OCI-LY7 (cell line): ENCODE data around the gene PYGL. TPM values are rescaled to one million over a fixed set of nuclear protein-coding genes. Genes with fewer than 3 reads are reported as not detected.

ENCODE experiments used
- BruUV-seq: library from RNA; stranded (reverse); fragments of 400-500 nt; replicated peaks from 2 replicates; lab custom pipeline; 2021; lab: Mats Ljungman, UMichigan
- CTCF ChIA-PET: fragments of 300-600 bp; sonication (Branson Sonifier 250); formaldehyde crosslinking; loops from one replicate; lab custom pipeline; 2022; ENCODE audit warnings: antibody characterized with exemption; ENCODE audit not compliant: unreplicated experiment; lab: Charles Lee
- POLR2A ChIA-PET: fragments of 300-600 bp; sonication (Branson Sonifier 250); formaldehyde crosslinking; loops from one replicate; lab custom pipeline; 2022; ENCODE audit warnings: antibody characterized with exemption; lab: Charles Lee
- DNase-seq: peaks from one replicate; pipeline ENCODE4 v3.0.0-alpha.2; 2015; ENCODE audit warnings: low spot score
- H2AFZ ChIP-seq: fragments of 200-600 bp; sonication (generic), shearing (Covaris generic); 2 replicates; pipeline ENCODE4 v1.6.1; 2014; ENCODE audit warnings: mild to moderate bottlenecking, antibody characterized with exemption, low read length, moderate library complexity
- H3K27ac ChIP-seq: fragments of 200-600 bp; sonication (generic); 2 replicates; pipeline ENCODE4 v1.5.1; 2014; ENCODE audit warnings: mixed run types, low read depth, mild to moderate bottlenecking, moderate library complexity, low read length, inconsistent platforms; ENCODE audit not compliant: poor library complexity, severe bottlenecking
- H3K36me3 ChIP-seq: fragments of 200-600 bp; sonication (generic); 2 replicates; pipeline ENCODE4 v1.6.1; 2014; ENCODE audit warnings: mild to moderate bottlenecking, antibody characterized with exemption, low read length, moderate library complexity, mixed read lengths; ENCODE audit not compliant: insufficient read depth
- H3K4me1 ChIP-seq: fragments of 200-600 bp; sonication (generic); 2 replicates; pipeline ENCODE4 v1.5.1; 2014; ENCODE audit warnings: mild to moderate bottlenecking, low read length; ENCODE audit not compliant: insufficient read depth, poor library complexity, severe bottlenecking
- H3K4me2 ChIP-seq: fragments of 200-600 bp; sonication (generic); 2 replicates; pipeline ENCODE4 v1.6.1; 2014; ENCODE audit warnings: mild to moderate bottlenecking, low read length
- H3K4me3 ChIP-seq: fragments of 200-600 bp; sonication (generic); 2 replicates; pipeline ENCODE4 v1.5.1; 2014; ENCODE audit warnings: mild to moderate bottlenecking, low read depth, low read length; ENCODE audit not compliant: poor library complexity, severe bottlenecking
- H3K79me2 ChIP-seq: fragments of 200-600 bp; sonication (generic); 2 replicates; pipeline ENCODE4 v1.6.1; 2016; ENCODE audit warnings: low read depth, mild to moderate bottlenecking, low read length, moderate library complexity, mixed read lengths; ENCODE audit not compliant: insufficient read depth
- H3K9me2 ChIP-seq: fragments of 200-600 bp; sonication (generic); 2 replicates; pipeline ENCODE4 v1.6.1; 2016; ENCODE audit warnings: mild to moderate bottlenecking, low read length, mixed read lengths; ENCODE audit not compliant: insufficient read depth
- H3K9me3 ChIP-seq: fragments of 200-600 bp; sonication (generic); 2 replicates; pipeline ENCODE4 v1.6.1; 2014; ENCODE audit warnings: mild to moderate bottlenecking, mixed run types, low read length, mixed read lengths
- H4K20me1 ChIP-seq: fragments of 200-600 bp; sonication (generic); 2 replicates; pipeline ENCODE4 v1.6.1; 2014; ENCODE audit warnings: mild to moderate bottlenecking, antibody characterized with exemption, low read length, moderate library complexity, mixed read lengths; ENCODE audit not compliant: insufficient read depth
- EZH2phosphoT487 ChIP-seq: fragments of 200-600 bp; sonication (generic); IDR thresholded peaks from 2 replicates; pipeline ENCODE4 v1.6.1; 2018; ENCODE audit warnings: low read depth, borderline replicate concordance, mild to moderate bottlenecking, mixed run types, antibody characterized with exemption, low read length, moderate library complexity, mixed read lengths
- intact Hi-C: fragments of 100-400 bp; cut with micrococcal nuclease; formaldehyde crosslinking; loops from one replicate; pipeline ENCODE4 v1.10.0; 2022; ENCODE audit not compliant: unreplicated experiment
- total RNA-seq, 2 experiments: library from RNA; depleted of rRNA in 1 of 2; stranded (reverse); fragments of >200 nt in 1 of 2; shearing (Covaris generic) in 1 of 2; gene quantifications; 2 replicates each; pipeline ENCODE4 v1.2.3, GENCODE V29; 2014 to 2022
- TF ChIP-seq, protein P1 (sequence below): fragments of 200-600 bp; sonication (generic); conservative IDR thresholded peaks from 2 replicates; pipeline ENCODE4 v1.5.1; 2014; ENCODE audit warnings: mild to moderate bottlenecking, antibody characterized with exemption, low read length, moderate library complexity, mixed read lengths

PYGL gene
- total RNA-seq, 2 experiments from 2014 or later: 2.8 to 3.3 TPM

GRCh38 chr14:50977863-50978528 lies 33.7 kb upstream of the PYGL start:
- Histone ChIP-seq H3K4me1 (peaks cover 16% of the 10 kb centered on the region), H3K4me3 (no peak overlapping the region), H2AFZ (no peak overlapping the region), H3K9me2 (no peaks in the 10 kb centered on the region), H3K79me2 (no peaks in the 10 kb centered on the region), H3K36me3 (no peaks in the 10 kb centered on the region), H4K20me1 (no peaks in the 10 kb centered on the region), H3K27ac (no peak overlapping the region), H3K9me3 (no peaks in the 10 kb centered on the region), H3K4me2 (peak overlapping the region; percentile 38)
- intact Hi-C loops: no loop called here
- no TSS peak for BruUV-seq
- POLR2A ChIA-PET: interaction anchor here (0.9 to 1.6 kb wide), 5 partner anchors 10 to 61 kb away, joined by 3 to 5 read pairs (median 3); no protein-coding TSS in a partner anchor
- DNase-seq: peak; percentile 59
- no peak for TF ChIP-seq EZH2phosphoT487
- TF ChIP-seq, protein P1, sequence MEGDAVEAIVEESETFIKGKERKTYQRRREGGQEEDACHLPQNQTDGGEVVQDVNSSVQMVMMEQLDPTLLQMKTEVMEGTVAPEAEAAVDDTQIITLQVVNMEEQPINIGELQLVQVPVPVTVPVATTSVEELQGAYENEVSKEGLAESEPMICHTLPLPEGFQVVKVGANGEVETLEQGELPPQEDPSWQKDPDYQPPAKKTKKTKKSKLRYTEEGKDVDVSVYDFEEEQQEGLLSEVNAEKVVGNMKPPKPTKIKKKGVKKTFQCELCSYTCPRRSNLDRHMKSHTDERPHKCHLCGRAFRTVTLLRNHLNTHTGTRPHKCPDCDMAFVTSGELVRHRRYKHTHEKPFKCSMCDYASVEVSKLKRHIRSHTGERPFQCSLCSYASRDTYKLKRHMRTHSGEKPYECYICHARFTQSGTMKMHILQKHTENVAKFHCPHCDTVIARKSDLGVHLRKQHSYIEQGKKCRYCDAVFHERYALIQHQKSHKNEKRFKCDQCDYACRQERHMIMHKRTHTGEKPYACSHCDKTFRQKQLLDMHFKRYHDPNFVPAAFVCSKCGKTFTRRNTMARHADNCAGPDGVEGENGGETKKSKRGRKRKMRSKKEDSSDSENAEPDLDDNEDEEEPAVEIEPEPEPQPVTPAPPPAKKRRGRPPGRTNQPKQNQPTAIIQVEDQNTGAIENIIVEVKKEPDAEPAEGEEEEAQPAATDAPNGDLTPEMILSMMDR: no peak
- CTCF ChIA-PET: no interaction called here

DNA sequence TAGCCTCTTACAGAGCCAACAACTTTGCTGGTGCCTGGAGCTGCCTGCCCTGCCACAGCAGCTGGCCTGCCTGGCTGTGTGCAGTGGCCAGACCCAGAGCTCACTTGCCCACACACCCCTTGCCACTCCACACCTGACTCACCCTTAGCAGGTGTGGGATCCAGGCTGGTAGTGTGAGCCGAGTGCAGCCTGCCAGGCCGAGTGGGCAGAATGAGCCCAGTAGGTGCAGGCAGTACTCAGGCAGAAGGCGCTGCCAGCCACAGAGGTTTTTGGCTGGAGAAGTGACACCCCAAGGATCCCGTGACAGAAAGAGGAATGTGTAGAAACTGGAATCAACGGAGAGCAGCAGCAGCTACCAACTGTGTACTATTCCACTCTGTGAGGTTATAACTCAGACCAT lies 29.8 kb upstream of the PYGL start:
- no peak for DNase-seq
- no TSS peak for BruUV-seq
- H3K9me2 ChIP-seq: no peaks in the 10 kb centered on the region
- H3K79me2 ChIP-seq: no peaks in the 10 kb centered on the region
- CTCF ChIA-PET: no interaction called here
- no peaks in the 10 kb centered on the region for H3K36me3 ChIP-seq
- intact Hi-C loops: no loop called here
- POLR2A ChIA-PET: interaction anchor here (0.7 to 1.2 kb wide), 3 partner anchors 10 to 203 kb away, joined by 3 read pairs; no protein-coding TSS in a partner anchor
- no peak overlapping the region for H3K4me3 ChIP-seq
- TF ChIP-seq, protein P1: no peak
- TF ChIP-seq EZH2phosphoT487: no peak
- H3K4me2 ChIP-seq: no peak overlapping the region
- peaks cover 13% of the 10 kb centered on the region for H3K4me1 ChIP-seq
- no peaks in the 10 kb centered on the region for H4K20me1 ChIP-seq
- no peak overlapping the region for H3K27ac ChIP-seq
- H3K9me3 ChIP-seq: no peaks in the 10 kb centered on the region
- H2AFZ ChIP-seq: no peak overlapping the region

DNA sequence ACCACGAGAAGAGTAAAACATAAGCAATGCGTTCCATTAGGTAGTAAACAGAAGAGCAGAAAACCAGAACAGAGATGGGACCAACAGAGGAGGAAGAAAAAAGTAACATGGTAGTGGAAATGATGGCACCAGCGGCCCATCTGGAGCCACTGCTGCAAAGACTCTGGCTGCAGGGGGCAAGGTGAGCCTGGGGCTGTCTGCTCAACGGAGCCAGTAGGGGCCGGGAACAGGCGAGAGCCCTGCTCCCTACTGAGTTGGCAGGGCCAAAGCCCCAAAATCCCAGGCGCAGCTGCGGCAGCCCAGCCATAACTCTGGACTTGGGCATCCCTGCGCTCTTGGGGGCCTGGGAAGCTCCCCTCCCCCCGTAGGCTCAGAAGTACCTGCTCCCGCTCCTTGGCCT lies 28.5 kb upstream of the PYGL start:
- Histone ChIP-seq H3K4me2 (no peak overlapping the region), H3K9me2 (no peaks in the 10 kb centered on the region), H3K9me3 (no peaks in the 10 kb centered on the region), H4K20me1 (no peaks in the 10 kb centered on the region), H3K27ac (no peak overlapping the region), H3K79me2 (no peaks in the 10 kb centered on the region), H3K36me3 (no peaks in the 10 kb centered on the region), H3K4me3 (no peak overlapping the region), H3K4me1 (no peaks in the 10 kb centered on the region), H2AFZ (no peak overlapping the region)
- POLR2A ChIA-PET: interaction anchor here (0.5 kb wide), 1 partner anchor 255 kb away, joined by 3 read pairs; no protein-coding TSS in a partner anchor
- DNase-seq: no peak
- BruUV-seq: no TSS peak
- intact Hi-C loops: no loop called here
- TF ChIP-seq, protein P1: no peak
- TF ChIP-seq EZH2phosphoT487: no peak
- CTCF ChIA-PET: no interaction called here
